Hepatocyte (in vitro differentiated cells): ENCODE results near the gene DZIP1. TPM values are rescaled to one million over a fixed set of nuclear protein-coding genes. Genes with fewer than 3 reads are reported as not detected.

Source experiments
- DNase-seq: peaks from one replicate; pipeline ENCODE4 v3.0.0-alpha.2; 2016; ENCODE audit warnings: low spot score
- H2AFZ ChIP-seq: fragments of 200-600 bp; sonication (generic); 2 replicates; pipeline ENCODE4 v1.6.0; 2016; ENCODE audit warnings: antibody characterized with exemption, mild to moderate bottlenecking
- H3K27ac ChIP-seq: fragments of 200-600 bp; sonication (generic); 2 replicates; pipeline ENCODE4 v1.5.1; 2016; ENCODE audit warnings: mild to moderate bottlenecking
- H3K27me3 ChIP-seq: fragments of 200-600 bp; sonication (generic); 2 replicates; pipeline ENCODE4 v1.6.1; 2016
- H3K36me3 ChIP-seq: fragments of 200-600 bp; sonication (generic); replicated peaks from 2 replicates; pipeline ENCODE4 v1.5.1; 2016; ENCODE audit warnings: low read depth; ENCODE audit not compliant: insufficient read depth
- H3K4me1 ChIP-seq: fragments of 200-600 bp; sonication (generic); 2 replicates; pipeline ENCODE4 v1.5.1; 2016; ENCODE audit warnings: mild to moderate bottlenecking, moderate library complexity; ENCODE audit not compliant: insufficient read depth
- H3K4me2 ChIP-seq: fragments of 200-600 bp; sonication (generic); 2 replicates; pipeline ENCODE4 v1.6.0; 2016
- H3K4me3 ChIP-seq: fragments of 200-600 bp; sonication (generic); 2 replicates; pipeline ENCODE4 v1.5.1; 2016; ENCODE audit warnings: mild to moderate bottlenecking
- H3K79me2 ChIP-seq: fragments of 200-600 bp; sonication (generic); 2 replicates; pipeline ENCODE4 v1.6.0; 2017; ENCODE audit warnings: mild to moderate bottlenecking
- H3K9me2 ChIP-seq: fragments of 200-600 bp; sonication (generic); replicated peaks from 2 replicates; pipeline ENCODE4 v1.6.0; 2017; ENCODE audit warnings: mild to moderate bottlenecking; ENCODE audit not compliant: insufficient read depth
- H3K9me3 ChIP-seq: fragments of 200-600 bp; sonication (generic); 2 replicates; pipeline ENCODE4 v1.5.1; 2016; ENCODE audit warnings: low read depth, mild to moderate bottlenecking
- H4K20me1 ChIP-seq: fragments of 200-600 bp; sonication (generic); 2 replicates; pipeline ENCODE4 v1.6.0; 2016; ENCODE audit warnings: mild to moderate bottlenecking; ENCODE audit not compliant: insufficient read depth, poor library complexity, severe bottlenecking
- CTCF ChIP-seq: fragments of 200-600 bp; sonication (generic); IDR thresholded peaks from 2 replicates; pipeline ENCODE4 v1.5.1; 2016; ENCODE audit warnings: antibody characterized with exemption, mild to moderate bottlenecking; ENCODE audit not compliant: poor library complexity
- EZH2 ChIP-seq: fragments of 200-600 bp; sonication (generic); IDR thresholded peaks from 2 replicates; pipeline ENCODE4 v1.6.1; 2016; ENCODE audit warnings: antibody characterized with exemption, mild to moderate bottlenecking, borderline replicate concordance
- EZH2phosphoT487 ChIP-seq: fragments of 200-600 bp; sonication (generic); IDR thresholded peaks from one replicate; pipeline ENCODE4 v1.6.1; 2018; ENCODE audit warnings: antibody characterized with exemption, mild to moderate bottlenecking, low read depth, moderate library complexity; ENCODE audit not compliant: unreplicated experiment, severe bottlenecking
- WGBS: methylation state at CpG from one replicate; pipeline ENCODE4 v1.1.6; 2016; ENCODE audit warnings: low lambda C conversion rate; ENCODE audit errors: missing lambda C conversion rate; 5-methylcytosine and 5-hydroxymethylcytosine counted together
- polyA plus RNA-seq: library from polyadenylated mRNA; unstranded; fragments of >200 nt; fragmentation: Nextera tagmentation; extraction: Ambion mirVana; gene quantifications from 2 replicates; pipeline ENCODE4 v1.2.1, GENCODE V29; 2016
- total RNA-seq: library from RNA; depleted of rRNA; stranded (reverse); fragments of >200 nt; gene quantifications from 2 replicates; pipeline ENCODE4 v1.2.3, GENCODE V29; 2014

Gene DZIP1
- total and polyA plus RNA-seq, 2 experiments from 2014 or later, result 7.2 to 23.2 TPM

- Histone ChIP-seq H3K4me2 (no peak overlapping the region), H3K27me3 (no peaks in the 10 kb centered on the region), H3K79me2 (no peaks in the 10 kb centered on the region), H2AFZ (no peak overlapping the region), H3K36me3 (no peaks in the 10 kb centered on the region), H3K27ac (no peak overlapping the region), H4K20me1 (no peaks in the 10 kb centered on the region), H3K4me3 (no peak overlapping the region), H3K9me3 (no peaks in the 10 kb centered on the region), H3K4me1 (no peaks in the 10 kb centered on the region), H3K9me2 (no peaks in the 10 kb centered on the region)
- no peak for TF ChIP-seq EZH2phosphoT487
- TF ChIP-seq CTCF, result no peak
- TF ChIP-seq EZH2, result no peak
- no peak for DNase-seq
- 71% methylated on average over 1 of the region's 1 CpG for WGBS
Measured at GRCh38 chr13:95607366-95607765, 37.1 kb downstream of the DZIP1 start.

GRCh38 chr13:95605448-95606125 lies 38.9 kb downstream of the DZIP1 start:
- DNase-seq, result no peak
- Histone ChIP-seq H2AFZ (no peak overlapping the region), H3K4me3 (no peak overlapping the region), H3K27me3 (no peaks in the 10 kb centered on the region), H4K20me1 (no peaks in the 10 kb centered on the region), H3K9me3 (no peaks in the 10 kb centered on the region), H3K36me3 (no peaks in the 10 kb centered on the region), H3K4me2 (no peak overlapping the region), H3K27ac (no peak overlapping the region), H3K79me2 (no peaks in the 10 kb centered on the region), H3K4me1 (no peaks in the 10 kb centered on the region), H3K9me2 (no peaks in the 10 kb centered on the region)
- WGBS, result 87% methylated on average over 3 of the region's 3 CpGs
- TF ChIP-seq EZH2phosphoT487 (no peak), EZH2 (no peak), CTCF (no peak)

GRCh38 chr13:95604556-95604915 lies 40.0 kb downstream of the DZIP1 start:
- Histone ChIP-seq H3K79me2 (no peaks in the 10 kb centered on the region), H3K4me2 (no peak overlapping the region), H3K4me3 (no peak overlapping the region), H3K9me2 (no peaks in the 10 kb centered on the region), H2AFZ (no peak overlapping the region), H3K27me3 (no peaks in the 10 kb centered on the region), H3K27ac (no peak overlapping the region), H3K36me3 (no peaks in the 10 kb centered on the region), H3K4me1 (no peaks in the 10 kb centered on the region), H4K20me1 (no peaks in the 10 kb centered on the region), H3K9me3 (no peaks in the 10 kb centered on the region)
- TF ChIP-seq CTCF (no peak), EZH2 (no peak), EZH2phosphoT487 (no peak)
- 99% methylated on average over 3 of the region's 3 CpGs for WGBS
- DNase-seq, result no peak
